Measurements from ENCODE around the gene MYO9B. TPM values are rescaled to one million over a fixed set of nuclear protein-coding genes. Genes with fewer than 3 reads are reported as not detected.

Gene MYO9B
- total RNA-seq, 2 donors from 2014 or later, result 79.4 to 96.8 TPM

GRCh38 chr19:17101686-17102628 lies 26.4 kb downstream of the MYO9B start:
- H3K4me3 ChIP-seq (ENCODE audit: low read length), result no peak overlapping the region
- no peak overlapping the region for H3K9ac ChIP-seq (ENCODE audit: extremely low read depth, low read length, poor library complexity, severe bottlenecking)
- Mint-ChIP-seq H3K36me3 (ENCODE audit: low read depth) (peaks cover 51% of the 10 kb centered on the region), H3K27ac (no peak overlapping the region), H3K27me3 (ENCODE audit: insufficient read depth) (no peaks in the 10 kb centered on the region), H3K4me1 (peaks cover 2% of the 10 kb centered on the region), H3K9me3 (peaks cover 15% of the 10 kb centered on the region), H3K4me3 (no peak overlapping the region)
- no peak for DNase-seq
- peaks cover 31% of the 10 kb centered on the region for H3K36me3 ChIP-seq (ENCODE audit: control insufficient read depth, insufficient read depth, low read length)
- 96 to 99% methylated on average over 45 to 59 of the region's 59 CpGs for WGBS, 2 experiments (ENCODE audit: insufficient coverage in 1 of 2, insufficient read length in 1 of 2)
- H3K4me1 ChIP-seq (ENCODE audit: control insufficient read depth, insufficient read depth, low read length), result no peaks in the 10 kb centered on the region
- H3K27ac ChIP-seq (ENCODE audit: low read depth, low read length), result no peak overlapping the region
- no peak for TF ChIP-seq CTCF (conservative IDR thresholded peaks at IDR 0.05)
- H3K9me3 ChIP-seq (ENCODE audit: control insufficient read depth, low read length), result peaks cover 17% of the 10 kb centered on the region
- H3K27me3 ChIP-seq (ENCODE audit: control insufficient read depth, insufficient read depth, low read length, poor library complexity, severe bottlenecking), result no peaks in the 10 kb centered on the region

GRCh38 chr19:17103177-17103576 lies 27.6 kb downstream of the MYO9B start:
- peaks cover 52% of the 10 kb centered on the region for H3K36me3 Mint-ChIP-seq (ENCODE audit: low read depth)
- H3K4me1 ChIP-seq (ENCODE audit: control insufficient read depth, insufficient read depth, low read length), result no peaks in the 10 kb centered on the region
- peaks cover 3% of the 10 kb centered on the region for H3K4me1 Mint-ChIP-seq
- peaks cover 17% of the 10 kb centered on the region for H3K9me3 ChIP-seq (ENCODE audit: control insufficient read depth, low read length)
- peaks cover 31% of the 10 kb centered on the region for H3K36me3 ChIP-seq (ENCODE audit: control insufficient read depth, insufficient read depth, low read length)
- peak overlapping the region; percentile 72 for H3K27ac Mint-ChIP-seq
- no peaks in the 10 kb centered on the region for H3K27me3 Mint-ChIP-seq (ENCODE audit: insufficient read depth)
- no peak overlapping the region for H3K27ac ChIP-seq (ENCODE audit: low read depth, low read length)
- no peak overlapping the region for H3K4me3 Mint-ChIP-seq
- H3K9ac ChIP-seq (ENCODE audit: extremely low read depth, low read length, poor library complexity, severe bottlenecking), result no peak overlapping the region
- no peaks in the 10 kb centered on the region for H3K27me3 ChIP-seq (ENCODE audit: control insufficient read depth, insufficient read depth, low read length, poor library complexity, severe bottlenecking)
- peak; percentile 87 for DNase-seq
- H3K4me3 ChIP-seq (ENCODE audit: low read length), result no peak overlapping the region
- H3K9me3 Mint-ChIP-seq, result peaks cover 15% of the 10 kb centered on the region
- 83 to 98% methylated on average over 3 of the region's 3 CpGs for WGBS, 2 experiments (ENCODE audit: insufficient coverage in 1 of 2, insufficient read length in 1 of 2)
- peak; percentile 74 for TF ChIP-seq CTCF (conservative IDR thresholded peaks at IDR 0.05)

- H3K27me3 Mint-ChIP-seq (ENCODE audit: insufficient read depth), result no peaks in the 10 kb centered on the region
- no peak overlapping the region for H3K27ac ChIP-seq (ENCODE audit: low read depth, low read length)
- peaks cover 15% of the 10 kb centered on the region for H3K9me3 Mint-ChIP-seq
- H3K9ac ChIP-seq (ENCODE audit: extremely low read depth, low read length, poor library complexity, severe bottlenecking), result no peak overlapping the region
- DNase-seq, result no peak
- H3K36me3 ChIP-seq (ENCODE audit: control insufficient read depth, insufficient read depth, low read length), result peaks cover 27% of the 10 kb centered on the region
- H3K4me3 Mint-ChIP-seq, result no peak overlapping the region
- no peak overlapping the region for H3K27ac Mint-ChIP-seq
- no peaks in the 10 kb centered on the region for H3K27me3 ChIP-seq (ENCODE audit: control insufficient read depth, insufficient read depth, low read length, poor library complexity, severe bottlenecking)
- H3K36me3 Mint-ChIP-seq (ENCODE audit: low read depth), result peaks cover 51% of the 10 kb centered on the region
- no peak for TF ChIP-seq CTCF (conservative IDR thresholded peaks at IDR 0.05)
- no peak overlapping the region for H3K4me3 ChIP-seq (ENCODE audit: low read length)
- H3K4me1 ChIP-seq (ENCODE audit: control insufficient read depth, insufficient read depth, low read length), result no peaks in the 10 kb centered on the region
- 89 to 94% methylated on average over 5 to 7 of the region's 7 CpGs for WGBS, 2 experiments (ENCODE audit: insufficient coverage in 1 of 2, insufficient read length in 1 of 2)
- peaks cover 17% of the 10 kb centered on the region for H3K9me3 ChIP-seq (ENCODE audit: control insufficient read depth, low read length)
- peaks cover 5% of the 10 kb centered on the region for H3K4me1 Mint-ChIP-seq
Measured at GRCh38 chr19:17104679-17105078, 29.1 kb downstream of the MYO9B start.
